Measurements from ENCODE around the gene DPP6.

Gene DPP6

GRCh38 chr7:154651501-154651900, 599.3 kb downstream of the DPP6 start:
- Histone ChIP-seq H3K36me3 (ENCODE audit: low read depth) (no peaks in the 10 kb centered on the region), H3K27me3 (ENCODE audit: insufficient read depth, poor library complexity, severe bottlenecking) (no peaks in the 10 kb centered on the region), H3K4me1 (ENCODE audit: insufficient read depth, poor library complexity, severe bottlenecking) (no peaks in the 10 kb centered on the region), H3K27ac (ENCODE audit: poor library complexity, severe bottlenecking) (no peak overlapping the region), H3K4me3 (ENCODE audit: severe bottlenecking) (no peak overlapping the region), H3K9me3 (ENCODE audit: severe bottlenecking) (peaks cover 6% of the 10 kb centered on the region)
- ATAC-seq (ENCODE audit: low read depth) (no peak), DNase-seq (ENCODE audit: low spot score) (no peak)
- TF ChIP-seq, protein P1, sequence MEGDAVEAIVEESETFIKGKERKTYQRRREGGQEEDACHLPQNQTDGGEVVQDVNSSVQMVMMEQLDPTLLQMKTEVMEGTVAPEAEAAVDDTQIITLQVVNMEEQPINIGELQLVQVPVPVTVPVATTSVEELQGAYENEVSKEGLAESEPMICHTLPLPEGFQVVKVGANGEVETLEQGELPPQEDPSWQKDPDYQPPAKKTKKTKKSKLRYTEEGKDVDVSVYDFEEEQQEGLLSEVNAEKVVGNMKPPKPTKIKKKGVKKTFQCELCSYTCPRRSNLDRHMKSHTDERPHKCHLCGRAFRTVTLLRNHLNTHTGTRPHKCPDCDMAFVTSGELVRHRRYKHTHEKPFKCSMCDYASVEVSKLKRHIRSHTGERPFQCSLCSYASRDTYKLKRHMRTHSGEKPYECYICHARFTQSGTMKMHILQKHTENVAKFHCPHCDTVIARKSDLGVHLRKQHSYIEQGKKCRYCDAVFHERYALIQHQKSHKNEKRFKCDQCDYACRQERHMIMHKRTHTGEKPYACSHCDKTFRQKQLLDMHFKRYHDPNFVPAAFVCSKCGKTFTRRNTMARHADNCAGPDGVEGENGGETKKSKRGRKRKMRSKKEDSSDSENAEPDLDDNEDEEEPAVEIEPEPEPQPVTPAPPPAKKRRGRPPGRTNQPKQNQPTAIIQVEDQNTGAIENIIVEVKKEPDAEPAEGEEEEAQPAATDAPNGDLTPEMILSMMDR (IDR thresholded peaks at IDR 0.05; ENCODE audit: poor library complexity, severe bottlenecking), result no peak

- TF ChIP-seq, protein P1 (IDR thresholded peaks at IDR 0.05; ENCODE audit: poor library complexity, severe bottlenecking), result no peak
- H3K9me3 ChIP-seq (ENCODE audit: severe bottlenecking), result no peaks in the 10 kb centered on the region
- no peak overlapping the region for H3K4me3 ChIP-seq (ENCODE audit: severe bottlenecking)
- H3K27ac ChIP-seq (ENCODE audit: poor library complexity, severe bottlenecking), result no peak overlapping the region
- H3K36me3 ChIP-seq (ENCODE audit: low read depth), result no peaks in the 10 kb centered on the region
- H3K27me3 ChIP-seq (ENCODE audit: insufficient read depth, poor library complexity, severe bottlenecking), result no peaks in the 10 kb centered on the region
- ATAC-seq (ENCODE audit: low read depth), result no peak
- no peaks in the 10 kb centered on the region for H3K4me1 ChIP-seq (ENCODE audit: insufficient read depth, poor library complexity, severe bottlenecking)
- no peak for DNase-seq (ENCODE audit: low spot score)
These were observed 600.4 kb downstream of the DPP6 start for GRCh38 chr7:154652564-154652963.

- Histone ChIP-seq H3K27ac (ENCODE audit: poor library complexity, severe bottlenecking) (no peak overlapping the region), H3K36me3 (ENCODE audit: low read depth) (no peaks in the 10 kb centered on the region), H3K4me1 (ENCODE audit: insufficient read depth, poor library complexity, severe bottlenecking) (no peaks in the 10 kb centered on the region), H3K27me3 (ENCODE audit: insufficient read depth, poor library complexity, severe bottlenecking) (no peaks in the 10 kb centered on the region), H3K9me3 (ENCODE audit: severe bottlenecking) (no peaks in the 10 kb centered on the region), H3K4me3 (ENCODE audit: severe bottlenecking) (no peak overlapping the region)
- ATAC-seq (ENCODE audit: low read depth), result no peak
- no peak for DNase-seq (ENCODE audit: low spot score)
- TF ChIP-seq, protein P1 (IDR thresholded peaks at IDR 0.05; ENCODE audit: poor library complexity, severe bottlenecking), result no peak
These were observed 601.1 kb downstream of the DPP6 start for GRCh38 chr7:154653281-154653680.

- H3K36me3 ChIP-seq (ENCODE audit: low read depth), result no peaks in the 10 kb centered on the region
- no peak overlapping the region for H3K4me3 ChIP-seq (ENCODE audit: severe bottlenecking)
- ATAC-seq (ENCODE audit: low read depth) (no peak), DNase-seq (ENCODE audit: low spot score) (no peak)
- no peaks in the 10 kb centered on the region for H3K9me3 ChIP-seq (ENCODE audit: severe bottlenecking)
- no peak overlapping the region for H3K27ac ChIP-seq (ENCODE audit: poor library complexity, severe bottlenecking)
- no peaks in the 10 kb centered on the region for H3K27me3 ChIP-seq (ENCODE audit: insufficient read depth, poor library complexity, severe bottlenecking)
- no peaks in the 10 kb centered on the region for H3K4me1 ChIP-seq (ENCODE audit: insufficient read depth, poor library complexity, severe bottlenecking)
- TF ChIP-seq, protein P1 (IDR thresholded peaks at IDR 0.05; ENCODE audit: poor library complexity, severe bottlenecking), result no peak
These were observed 604.4 kb downstream of the DPP6 start for GRCh38 chr7:154656618-154657017.

GRCh38 chr7:154666768-154667167, 614.6 kb downstream of the DPP6 start:
- DNase-seq (ENCODE audit: low spot score) (no peak), ATAC-seq (ENCODE audit: low read depth) (no peak)
- Histone ChIP-seq H3K27ac (ENCODE audit: poor library complexity, severe bottlenecking) (no peak overlapping the region), H3K4me1 (ENCODE audit: insufficient read depth, poor library complexity, severe bottlenecking) (no peaks in the 10 kb centered on the region), H3K9me3 (ENCODE audit: severe bottlenecking) (peaks cover 8% of the 10 kb centered on the region), H3K36me3 (ENCODE audit: low read depth) (no peaks in the 10 kb centered on the region), H3K27me3 (ENCODE audit: insufficient read depth, poor library complexity, severe bottlenecking) (no peaks in the 10 kb centered on the region), H3K4me3 (ENCODE audit: severe bottlenecking) (no peak overlapping the region)
- TF ChIP-seq, protein P1 (IDR thresholded peaks at IDR 0.05; ENCODE audit: poor library complexity, severe bottlenecking), result no peak

Measured in RWPE2 (cell line).